Stimulated activated CD8-positive, alpha-beta memory T cell treated with anti-CD3 and anti-CD28 coated beads, Interleukin-15, amount 100 ng/mL, for 24 hours (primary cell): ENCODE data around the gene GGTLC2.
"Not testable (repeated sequence)": the region's sequence is repeated elsewhere in the genome, so short reads cannot be mapped to it uniquely, and the experiment has no call there.

Source experiments
- DNase-seq: peaks from one replicate; pipeline ENCODE4 v3.0.0-alpha.2; 2020; ENCODE audit warnings: low read depth

Gene GGTLC2

GRCh38 chr22:22669093-22669492 lies 24.7 kb downstream of the GGTLC2 start:
- DNase-seq: no peak

GRCh38 chr22:22670076-22670795 lies 25.8 kb downstream of the GGTLC2 start:
- DNase-seq: no peak

- DNase-seq: no peak
Measured at GRCh38 chr22:22671506-22671905, 27.1 kb downstream of the GGTLC2 start.

GRCh38 chr22:22673099-22673498 lies 28.7 kb downstream of the GGTLC2 start:
- no peak for DNase-seq

GRCh38 chr22:22673628-22674027 lies 29.2 kb downstream of the GGTLC2 start:
- no peak for DNase-seq

- no peak for DNase-seq
Measured at GRCh38 chr22:22674467-22674866, 30.1 kb downstream of the GGTLC2 start.

GRCh38 chr22:22678970-22679369 lies 34.6 kb downstream of the GGTLC2 start:
- no peak for DNase-seq

GRCh38 chr22:22680396-22680795 lies 36.0 kb downstream of the GGTLC2 start:
- no peak for DNase-seq

GRCh38 chr22:22681221-22681739 lies 36.9 kb downstream of the GGTLC2 start:
- DNase-seq: no peak

GRCh38 chr22:22682196-22682595 lies 37.8 kb downstream of the GGTLC2 start:
- no peak for DNase-seq

- no peak for DNase-seq
Measured at GRCh38 chr22:22682807-22683667, 38.6 kb downstream of the GGTLC2 start.

- no peak for DNase-seq
Measured at GRCh38 chr22:22683668-22684361, 39.4 kb downstream of the GGTLC2 start.

- DNase-seq: no peak
Measured at GRCh38 chr22:22684580-22685561, 40.5 kb downstream of the GGTLC2 start.

GRCh38 chr22:22685586-22685985 lies 41.2 kb downstream of the GGTLC2 start:
- no peak for DNase-seq

GRCh38 chr22:22686202-22687115 lies 42.0 kb downstream of the GGTLC2 start:
- DNase-seq: not testable (repeated sequence)

- no peak for DNase-seq
Measured at GRCh38 chr22:22687638-22688500, 43.5 kb downstream of the GGTLC2 start.

GRCh38 chr22:22689621-22690345 lies 45.4 kb downstream of the GGTLC2 start:
- no peak for DNase-seq

- DNase-seq: no peak
Measured at GRCh38 chr22:22691055-22691454, 46.6 kb downstream of the GGTLC2 start.
